Measurements from ENCODE around the gene KRTAP8-1. TPM values are rescaled to one million over a fixed set of nuclear protein-coding genes. Genes with fewer than 3 reads are reported as not detected.

KRTAP8-1 gene
- total RNA-seq, 1 donor: not detected

DNA sequence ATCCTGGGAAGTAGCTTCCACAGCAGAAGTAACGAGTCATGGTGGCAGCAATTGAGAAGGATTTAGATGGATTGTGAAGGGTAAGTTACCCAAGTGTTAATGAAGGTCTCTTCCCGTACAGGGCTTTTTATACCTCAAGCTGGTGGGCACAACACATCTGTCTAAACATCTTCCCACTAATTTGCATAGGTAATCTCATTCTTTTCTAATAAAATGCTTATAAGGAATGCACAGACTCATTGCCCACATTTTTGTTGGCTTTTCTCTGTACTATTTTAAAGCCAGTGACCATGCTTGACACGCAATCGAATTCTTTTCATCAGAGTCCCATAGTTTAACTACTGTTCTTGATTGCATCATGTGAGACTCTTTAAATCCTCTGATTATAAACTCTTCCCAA, 16.6 kb upstream of the KRTAP8-1 start, which contains the start of gene KRTAP7-1:
Gene KRTAP7-1 (minus strand): TSS at position 101 of the 400 bp plus-strand sequence. CDS start 61 bp downstream, at position 40.
- H3K4me3 ChIP-seq (ENCODE audit: low read depth, low read length): no peak within 1 kb of the TSS
- TF ChIP-seq, protein P1, sequence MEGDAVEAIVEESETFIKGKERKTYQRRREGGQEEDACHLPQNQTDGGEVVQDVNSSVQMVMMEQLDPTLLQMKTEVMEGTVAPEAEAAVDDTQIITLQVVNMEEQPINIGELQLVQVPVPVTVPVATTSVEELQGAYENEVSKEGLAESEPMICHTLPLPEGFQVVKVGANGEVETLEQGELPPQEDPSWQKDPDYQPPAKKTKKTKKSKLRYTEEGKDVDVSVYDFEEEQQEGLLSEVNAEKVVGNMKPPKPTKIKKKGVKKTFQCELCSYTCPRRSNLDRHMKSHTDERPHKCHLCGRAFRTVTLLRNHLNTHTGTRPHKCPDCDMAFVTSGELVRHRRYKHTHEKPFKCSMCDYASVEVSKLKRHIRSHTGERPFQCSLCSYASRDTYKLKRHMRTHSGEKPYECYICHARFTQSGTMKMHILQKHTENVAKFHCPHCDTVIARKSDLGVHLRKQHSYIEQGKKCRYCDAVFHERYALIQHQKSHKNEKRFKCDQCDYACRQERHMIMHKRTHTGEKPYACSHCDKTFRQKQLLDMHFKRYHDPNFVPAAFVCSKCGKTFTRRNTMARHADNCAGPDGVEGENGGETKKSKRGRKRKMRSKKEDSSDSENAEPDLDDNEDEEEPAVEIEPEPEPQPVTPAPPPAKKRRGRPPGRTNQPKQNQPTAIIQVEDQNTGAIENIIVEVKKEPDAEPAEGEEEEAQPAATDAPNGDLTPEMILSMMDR (IDR thresholded peaks at IDR 0.05; ENCODE audit: insufficient read depth, low read depth, low read length): no peak
- DNase-seq (ENCODE audit: low read depth): no peak

DNA sequence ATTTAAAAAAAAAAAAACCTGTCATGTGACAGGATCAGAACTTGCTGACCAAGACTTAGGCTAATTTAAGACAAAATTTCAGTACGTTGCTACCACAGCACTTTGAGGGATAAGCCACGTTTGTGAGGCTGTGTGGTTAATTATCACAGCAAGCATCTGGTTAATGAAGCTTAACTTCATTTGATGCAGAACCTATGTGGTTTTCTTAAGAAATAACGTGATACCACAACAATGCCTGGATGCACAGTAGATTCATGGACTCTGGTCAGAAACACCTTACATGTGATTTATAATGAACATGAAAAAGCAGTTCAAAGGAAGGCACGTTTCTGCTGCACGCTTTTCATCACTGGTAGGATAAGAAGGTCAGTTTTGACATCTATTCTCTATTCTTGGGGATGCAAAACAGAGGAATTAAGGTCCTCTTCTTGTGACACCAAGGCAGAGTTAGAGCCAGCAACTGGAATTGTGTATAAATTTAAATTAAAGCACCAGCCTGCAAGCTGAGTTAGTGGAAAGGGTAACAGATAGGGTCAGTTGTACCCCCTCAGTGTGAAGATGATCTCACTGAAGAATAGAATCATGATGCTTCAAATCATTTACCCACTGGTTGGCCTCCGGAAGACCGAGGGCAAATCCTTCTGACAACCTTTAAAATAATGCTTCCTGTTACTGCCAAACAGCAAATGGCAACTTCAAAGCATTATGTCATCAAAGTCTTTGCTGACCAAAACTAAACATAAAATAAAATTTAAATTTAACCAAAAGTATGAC, 6.0 kb upstream of the KRTAP8-1 start:
- TF ChIP-seq, protein P1 (IDR thresholded peaks at IDR 0.05; ENCODE audit: insufficient read depth, low read depth, low read length): no peak
- H3K4me3 ChIP-seq (ENCODE audit: low read depth, low read length): no peak overlapping the region
- no peak for DNase-seq (ENCODE audit: low read depth)

DNA sequence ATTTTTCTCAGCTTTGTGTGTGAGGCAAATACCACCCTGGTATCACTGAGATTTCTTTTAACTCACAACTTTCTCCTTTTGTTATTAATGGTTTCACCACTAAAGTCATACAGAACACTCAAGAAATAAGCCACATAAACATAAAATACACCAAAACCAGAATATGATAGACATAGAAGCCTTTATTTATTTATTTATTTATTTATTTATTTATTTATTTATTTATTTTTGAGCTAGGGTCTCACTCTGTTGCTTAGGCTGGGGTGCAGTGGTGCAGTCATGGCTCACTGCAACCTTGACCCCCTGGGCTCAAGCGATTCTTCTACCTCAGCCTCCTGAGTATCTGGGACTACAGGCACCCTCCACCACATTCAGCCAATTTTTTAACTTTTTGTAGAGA, 12.5 kb downstream of the KRTAP8-1 start:
- no peak overlapping the region for H3K4me3 ChIP-seq (ENCODE audit: low read depth, low read length)
- DNase-seq (ENCODE audit: low read depth): no peak
- TF ChIP-seq, protein P1 (IDR thresholded peaks at IDR 0.05; ENCODE audit: insufficient read depth, low read depth, low read length): no peak

DNA sequence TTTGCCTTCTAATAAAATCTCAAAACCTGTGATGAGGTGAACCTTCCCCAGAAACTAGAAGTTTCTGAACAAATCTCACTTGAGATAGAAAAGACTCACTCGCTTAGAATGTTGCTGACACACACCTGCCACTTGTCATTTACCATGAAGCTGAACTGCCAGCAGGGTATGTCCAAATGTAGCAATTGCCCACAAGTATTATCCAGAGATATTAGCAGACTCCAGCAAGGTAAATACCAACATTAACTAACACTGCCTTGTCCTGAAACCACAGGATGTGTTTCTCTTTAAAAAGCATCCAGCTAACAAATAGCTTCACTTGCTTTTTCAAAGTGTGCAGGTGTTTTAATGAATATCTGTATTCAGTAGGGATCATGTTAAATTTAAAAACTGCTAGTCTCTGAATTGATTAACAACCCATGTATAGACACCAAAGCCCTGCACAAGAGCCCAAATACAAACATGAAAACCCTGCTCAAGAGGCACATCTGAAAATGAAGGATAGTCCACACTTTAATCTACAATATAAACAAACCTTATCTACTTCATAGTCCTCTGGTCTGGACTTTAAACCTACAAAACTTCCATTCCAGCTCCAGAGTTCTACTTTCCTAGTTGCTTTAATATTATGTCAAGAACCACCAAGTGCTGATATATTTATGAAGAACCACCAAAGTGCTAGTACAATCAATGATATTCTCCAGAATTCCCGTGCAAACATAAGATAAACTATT, 19.3 kb downstream of the KRTAP8-1 start:
- H3K4me3 ChIP-seq (ENCODE audit: low read depth, low read length): no peak overlapping the region
- DNase-seq (ENCODE audit: low read depth): no peak
- TF ChIP-seq, protein P1 (IDR thresholded peaks at IDR 0.05; ENCODE audit: insufficient read depth, low read depth, low read length): no peak

DNA sequence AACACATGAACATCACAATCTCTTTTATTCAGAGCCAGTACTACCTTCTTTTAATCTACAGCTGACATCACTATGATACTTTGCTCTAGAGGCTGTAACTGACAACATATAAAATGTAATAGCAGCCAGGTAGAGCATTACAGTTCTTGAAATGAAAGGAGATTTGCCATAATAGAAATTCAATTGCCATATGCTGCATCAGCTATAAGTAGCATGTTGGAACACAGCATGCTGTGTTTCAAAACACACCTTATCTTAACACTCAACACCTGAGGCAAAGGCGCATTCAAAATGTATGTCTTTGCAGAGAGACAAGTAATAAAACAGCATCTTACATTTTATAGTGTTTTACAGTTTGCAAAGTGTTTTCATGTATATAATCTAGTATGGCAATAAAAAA, 33.8 kb downstream of the KRTAP8-1 start:
- TF ChIP-seq, protein P1 (IDR thresholded peaks at IDR 0.05; ENCODE audit: insufficient read depth, low read depth, low read length): no peak
- no peak for DNase-seq (ENCODE audit: low read depth)

DNA sequence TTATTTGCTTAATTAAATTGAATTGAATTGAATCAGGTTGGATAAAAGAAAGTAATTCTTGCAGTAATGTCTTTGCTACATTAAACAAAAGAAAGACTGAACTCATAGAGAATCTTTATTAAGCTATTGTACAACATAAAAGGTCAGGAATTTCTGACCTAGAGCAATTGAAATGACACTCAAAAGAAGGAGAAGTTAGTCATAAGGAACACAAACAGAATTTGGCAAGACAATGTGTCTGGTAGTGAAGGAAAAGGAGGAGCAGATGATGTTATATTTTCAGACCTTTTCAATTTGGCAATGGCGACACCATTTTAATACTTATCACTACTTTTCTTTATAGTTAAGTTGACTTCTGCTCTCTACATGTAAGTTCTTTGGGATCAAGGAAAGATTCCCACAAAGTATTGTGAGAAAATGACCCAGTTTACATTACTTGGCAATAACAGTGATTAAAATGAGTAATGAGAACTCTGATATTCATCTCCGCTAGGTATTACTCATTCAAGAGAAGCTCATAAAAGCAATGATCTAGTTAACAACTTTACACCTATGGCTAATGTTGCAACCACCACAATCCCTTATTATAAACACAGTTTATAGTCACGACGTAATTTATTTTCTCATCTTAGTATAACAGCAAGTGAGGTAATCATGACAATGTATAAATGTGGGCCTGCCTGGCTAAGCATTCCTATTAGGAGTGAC, 43.2 kb downstream of the KRTAP8-1 start:
- TF ChIP-seq, protein P1 (IDR thresholded peaks at IDR 0.05; ENCODE audit: insufficient read depth, low read depth, low read length): no peak
- no peak for DNase-seq (ENCODE audit: low read depth)
- H3K4me3 ChIP-seq (ENCODE audit: low read depth, low read length): no peak overlapping the region

More for the DNA sequence above, 33.8 kb downstream of the KRTAP8-1 start:
- no peak overlapping the region for H3K4me3 ChIP-seq (ENCODE audit: low read depth, low read length)

Small RNA genes lying within 50 kb of the gene (small RNA-seq; reads per million reads assigned to genes)
- gene AP000244.1 (not detected), gene KRTAP8-2P (not detected), gene KRTAP8-3P (not detected)

Other genes starting within 250 kb of the KRTAP8-1 start
- gene KRTAP22-2, start 222.9 kb downstream of the KRTAP8-1 start, total RNA-seq: not detected in 2 replicates
- not detected in 2 replicates for gene KRTAP6-3, start 220.8 kb downstream of the KRTAP8-1 start, total RNA-seq
- gene KRTAP6-2, start 214.4 kb downstream of the KRTAP8-1 start, total RNA-seq: not detected in 2 replicates
- not detected in 2 replicates for gene KRTAP22-1, start 212.2 kb downstream of the KRTAP8-1 start, total RNA-seq
- not detected in 2 replicates for gene KRTAP6-1, start 199.3 kb downstream of the KRTAP8-1 start, total RNA-seq
- gene KRTAP20-1, start 196.8 kb downstream of the KRTAP8-1 start, total RNA-seq: not detected in 2 replicates
- not detected in 2 replicates for gene KRTAP20-4, start 192.6 kb downstream of the KRTAP8-1 start, total RNA-seq
- gene KRTAP20-2, start 178.1 kb downstream of the KRTAP8-1 start, total RNA-seq: not detected in 2 replicates
- not detected in 2 replicates for gene KRTAP20-3, start 170.4 kb downstream of the KRTAP8-1 start, total RNA-seq
- not detected in 2 replicates for gene KRTAP21-3, start 94.5 kb downstream of the KRTAP8-1 start, total RNA-seq
- not detected in 2 replicates for gene KRTAP21-2, start 66.0 kb downstream of the KRTAP8-1 start, total RNA-seq
- not detected in 2 replicates for gene KRTAP21-1, start 57.8 kb downstream of the KRTAP8-1 start, total RNA-seq
- not detected in 2 replicates for gene KRTAP7-1, start 16.5 kb upstream of the KRTAP8-1 start, total RNA-seq
- not detected in 2 replicates for gene KRTAP11-1, start 68.3 kb upstream of the KRTAP8-1 start, total RNA-seq
- gene KRTAP19-8, start 225.2 kb upstream of the KRTAP8-1 start, total RNA-seq: not detected in 2 replicates